ENCODE data around the gene PEX16.

Gene PEX16

GRCh38 chr11:45917623-45918330 lies at the start of gene PEX16:
Gene PEX16, minus strand, starts transcription at chr11:45917877. Its CDS starts 66 bp downstream, at chr11:45917811.
- peak; percentile 100 for DNase-seq (ENCODE audit: low read depth)
- TF ChIP-seq CTCF (IDR thresholded peaks at IDR 0.05; ENCODE audit: low read length, missing control alignments), result no peak
- H3K4me3 ChIP-seq (replicated peaks; ENCODE audit: low read depth, low read length), result peak within 1 kb of the TSS; percentile 99

DNA sequence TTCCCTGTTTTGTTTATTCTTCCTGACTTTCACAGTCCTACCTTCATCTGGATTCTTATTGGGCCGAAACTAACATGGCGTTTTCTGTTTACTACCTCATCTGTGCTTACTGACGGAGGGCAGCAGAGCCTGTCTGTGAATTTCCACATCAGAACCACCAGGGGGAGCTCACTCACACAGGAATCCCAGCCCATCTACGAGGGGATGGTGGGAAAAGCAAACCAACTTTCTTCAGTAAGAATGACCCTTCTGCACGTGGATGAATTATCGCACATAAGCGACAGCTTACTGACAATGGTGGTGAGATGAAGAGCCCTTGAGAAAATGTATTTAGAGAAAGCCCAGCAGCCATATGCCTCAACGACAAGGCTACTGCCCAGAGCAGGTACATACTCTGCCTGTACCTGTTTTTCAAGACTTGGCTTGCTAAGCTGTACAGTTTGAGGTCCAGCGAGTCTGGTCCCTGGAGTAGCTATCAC lies 47.3 kb upstream of the PEX16 start:
- TF ChIP-seq CTCF (IDR thresholded peaks at IDR 0.05; ENCODE audit: low read length, missing control alignments), result peak; percentile 93
- DNase-seq (ENCODE audit: low read depth), result peak; percentile 88
- H3K4me3 ChIP-seq (replicated peaks; ENCODE audit: low read depth, low read length), result no peak overlapping the region

- DNase-seq (ENCODE audit: low read depth), result no peak
- H3K4me3 ChIP-seq (replicated peaks; ENCODE audit: low read depth, low read length), result no peak overlapping the region
- no peak for TF ChIP-seq CTCF (IDR thresholded peaks at IDR 0.05; ENCODE audit: low read length, missing control alignments)
Observed at GRCh38 chr11:45961751-45962240, 44.1 kb upstream of the PEX16 start.

DNA sequence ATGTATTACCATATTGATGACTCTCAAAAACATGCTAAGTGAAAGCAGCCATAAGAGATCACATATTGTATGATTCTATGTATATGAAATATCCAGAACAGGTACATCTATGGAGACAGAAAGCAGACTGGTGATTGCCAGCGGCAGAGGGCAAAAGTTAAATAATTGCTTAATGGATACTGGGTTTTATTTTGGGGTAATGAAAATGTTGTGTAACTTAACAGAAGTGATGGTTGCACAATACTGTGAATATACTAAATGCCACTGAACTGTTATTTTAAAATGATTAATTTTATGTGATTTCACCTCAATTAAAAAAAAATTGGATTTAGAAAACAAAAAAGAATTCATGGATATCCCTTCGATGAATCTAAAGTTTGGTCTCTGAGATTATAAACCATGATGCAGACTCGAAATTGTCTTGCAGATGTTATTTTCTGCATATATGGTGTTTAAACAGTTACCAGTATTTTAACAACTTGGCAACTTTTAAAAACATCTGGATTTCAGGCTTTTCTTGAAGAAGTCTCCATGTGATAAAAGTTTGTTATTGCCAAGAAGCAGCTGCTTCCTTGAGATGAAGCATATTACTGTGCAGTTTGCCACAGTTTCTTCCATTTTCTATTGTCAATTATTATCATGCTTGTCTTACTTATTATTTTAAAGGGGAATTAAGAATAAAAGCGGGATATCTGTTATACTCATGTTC lies 42.9 kb upstream of the PEX16 start:
- TF ChIP-seq CTCF (IDR thresholded peaks at IDR 0.05; ENCODE audit: low read length, missing control alignments), result no peak
- DNase-seq (ENCODE audit: low read depth), result no peak
- H3K4me3 ChIP-seq (replicated peaks; ENCODE audit: low read depth, low read length), result no peak overlapping the region

DNA sequence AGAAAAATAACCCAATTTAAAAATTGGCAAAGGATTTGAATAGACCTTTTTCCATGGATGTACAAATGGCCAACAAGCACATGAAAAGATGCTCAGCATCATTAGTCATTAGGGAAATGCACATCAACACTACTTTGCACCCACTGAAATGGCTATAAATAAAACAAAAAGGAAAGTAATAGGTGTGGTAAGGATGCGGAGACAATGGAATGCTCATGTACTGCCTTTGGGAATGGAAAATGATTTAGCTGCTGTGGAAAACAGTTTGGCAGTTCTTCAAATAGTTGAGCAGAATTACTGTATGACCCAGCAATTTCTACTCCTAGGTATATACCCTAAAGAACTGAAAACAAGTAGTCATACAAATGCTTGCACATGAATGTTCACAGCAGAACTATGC lies 42.2 kb upstream of the PEX16 start:
- H3K4me3 ChIP-seq (replicated peaks; ENCODE audit: low read depth, low read length), result no peak overlapping the region
- no peak for TF ChIP-seq CTCF (IDR thresholded peaks at IDR 0.05; ENCODE audit: low read length, missing control alignments)
- DNase-seq (ENCODE audit: low read depth), result peak; percentile 21

DNA sequence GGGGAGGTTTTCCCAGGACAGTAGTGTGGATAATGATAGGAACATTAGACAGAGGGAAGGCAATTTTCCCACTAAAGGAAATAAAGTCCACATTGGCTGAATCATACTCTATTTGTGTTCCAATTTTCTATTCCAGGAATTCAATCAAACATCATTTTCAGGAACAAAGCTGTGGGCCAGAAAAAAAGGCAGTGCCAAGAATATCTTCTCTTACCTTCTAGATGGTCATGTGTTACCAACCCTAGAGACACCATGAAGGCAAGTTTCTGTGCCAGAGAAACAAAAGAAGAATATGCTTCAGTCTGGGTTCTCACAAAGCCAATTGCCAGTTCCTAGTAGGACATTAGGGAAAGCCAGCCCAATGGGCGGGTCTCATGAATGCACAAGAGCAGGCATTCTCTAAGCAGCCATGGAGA lies 32.3 kb upstream of the PEX16 start:
- no peak for TF ChIP-seq CTCF (IDR thresholded peaks at IDR 0.05; ENCODE audit: low read length, missing control alignments)
- DNase-seq (ENCODE audit: low read depth), result no peak
- no peak overlapping the region for H3K4me3 ChIP-seq (replicated peaks; ENCODE audit: low read depth, low read length)
